Breast epithelium (tissue), 3 donors: ENCODE measurements around the gene CCL5.

ENCODE experiments used
- POLR2A ChIP-seq: fragments of 450-650 bp; IDR thresholded peaks from one replicate; pipeline ENCODE4 v1.6.1; 2016; ENCODE audit warnings: antibody characterized with exemption, mild to moderate bottlenecking, moderate library complexity
- POLR2AphosphoS5 ChIP-seq, 3 donors: sonication (generic); formaldehyde crosslinking; IDR thresholded peaks; one replicate each; pipeline ENCODE4 v1.6.1; 2017; ENCODE audit warnings: antibody characterized with exemption in 3 of 3
- TF ChIP-seq, protein P1 (sequence below), 3 donors: fragments of 450-650 bp; IDR thresholded peaks; one replicate each; pipeline ENCODE4 v1.5.1; 2016 to 2017; ENCODE audit warnings: antibody characterized with exemption in 3 of 3, mild to moderate bottlenecking in 3 of 3, moderate library complexity in 3 of 3

DNA sequence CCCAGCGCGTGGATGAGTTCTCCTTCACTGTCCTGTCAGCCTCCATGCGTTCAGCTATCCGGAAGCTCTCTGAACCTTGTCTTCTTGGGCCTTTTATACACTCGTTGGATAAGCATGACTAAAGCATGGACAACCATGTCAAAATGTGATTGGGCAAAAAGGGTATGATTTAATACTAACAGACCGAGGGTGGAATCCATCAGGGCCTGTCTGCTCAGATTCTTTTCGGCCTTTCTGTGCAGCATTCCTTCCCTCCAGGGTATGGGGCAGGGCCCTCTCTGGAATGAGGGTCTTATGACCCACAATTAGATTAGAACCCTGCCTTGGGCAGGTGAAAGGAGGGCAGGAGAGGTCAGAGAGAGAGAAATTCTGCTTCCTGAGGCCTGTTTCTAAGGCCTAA lies 14.0 kb upstream of the CCL5 start:
- TF ChIP-seq, protein P1, sequence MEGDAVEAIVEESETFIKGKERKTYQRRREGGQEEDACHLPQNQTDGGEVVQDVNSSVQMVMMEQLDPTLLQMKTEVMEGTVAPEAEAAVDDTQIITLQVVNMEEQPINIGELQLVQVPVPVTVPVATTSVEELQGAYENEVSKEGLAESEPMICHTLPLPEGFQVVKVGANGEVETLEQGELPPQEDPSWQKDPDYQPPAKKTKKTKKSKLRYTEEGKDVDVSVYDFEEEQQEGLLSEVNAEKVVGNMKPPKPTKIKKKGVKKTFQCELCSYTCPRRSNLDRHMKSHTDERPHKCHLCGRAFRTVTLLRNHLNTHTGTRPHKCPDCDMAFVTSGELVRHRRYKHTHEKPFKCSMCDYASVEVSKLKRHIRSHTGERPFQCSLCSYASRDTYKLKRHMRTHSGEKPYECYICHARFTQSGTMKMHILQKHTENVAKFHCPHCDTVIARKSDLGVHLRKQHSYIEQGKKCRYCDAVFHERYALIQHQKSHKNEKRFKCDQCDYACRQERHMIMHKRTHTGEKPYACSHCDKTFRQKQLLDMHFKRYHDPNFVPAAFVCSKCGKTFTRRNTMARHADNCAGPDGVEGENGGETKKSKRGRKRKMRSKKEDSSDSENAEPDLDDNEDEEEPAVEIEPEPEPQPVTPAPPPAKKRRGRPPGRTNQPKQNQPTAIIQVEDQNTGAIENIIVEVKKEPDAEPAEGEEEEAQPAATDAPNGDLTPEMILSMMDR (IDR thresholded peaks at IDR 0.05): no peak
- TF ChIP-seq POLR2AphosphoS5 (IDR thresholded peaks at IDR 0.05): no peak
- no peak for TF ChIP-seq POLR2A
